ENCODE results near the gene GGA2.

GRCh38 chr16:23504076-23504452 is 6.2 kb downstream of the GGA2 start:
- no peak for TF ChIP-seq CTCF (IDR thresholded peaks at IDR 0.05)
- TF ChIP-seq POLR2A (IDR thresholded peaks at IDR 0.05) = no peak

Data from stomach (tissue), 4 donors.